ENCODE results near the gene CSMD2.

The CSMD2 gene

GRCh38 chr1:33826311-33826710, 338.7 kb downstream of the CSMD2 start:
- H3K9ac ChIP-seq (ENCODE audit: low read depth, low read length), result no peak overlapping the region
- no peaks in the 10 kb centered on the region for H3K4me1 ChIP-seq (ENCODE audit: insufficient read depth, low read length)
- no peak overlapping the region for H3K4me3 ChIP-seq (ENCODE audit: low read length)
- peaks cover 18% of the 10 kb centered on the region for H3K9me3 ChIP-seq (ENCODE audit: insufficient read depth, low read depth, low read length)
- no peaks in the 10 kb centered on the region for H3K27me3 ChIP-seq (ENCODE audit: insufficient read depth, low read length)
- no peak overlapping the region for H3K27ac ChIP-seq (ENCODE audit: low read depth, low read length)
- H3K36me3 ChIP-seq (ENCODE audit: insufficient read depth, low read length), result 0 out of 2 replicates have a peak, but pooled peaks cover 4% of the 10 kb centered on the region

DNA sequence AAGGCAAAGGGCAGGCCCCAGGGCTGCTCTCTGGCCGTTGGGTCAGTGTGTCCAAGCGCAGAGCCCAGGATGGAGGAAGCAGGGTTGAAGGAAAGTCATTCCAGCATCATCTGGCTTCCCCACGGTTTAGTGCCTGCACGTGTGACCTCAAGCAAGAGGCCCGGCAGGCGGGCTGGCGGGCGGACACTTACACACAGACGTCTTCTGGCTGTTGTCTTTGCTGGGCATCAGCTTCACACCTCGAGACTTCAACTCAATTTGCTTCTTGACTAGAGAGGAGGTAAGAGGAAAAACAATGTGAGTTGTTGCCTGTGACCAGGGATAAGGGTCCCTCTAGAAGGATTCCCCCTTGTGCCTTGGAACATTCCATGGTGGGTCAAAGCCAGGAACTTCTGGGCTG, 339.5 kb downstream of the CSMD2 start:
- H3K9ac ChIP-seq (ENCODE audit: low read depth, low read length), result no peak overlapping the region
- H3K4me1 ChIP-seq (ENCODE audit: insufficient read depth, low read length), result no peaks in the 10 kb centered on the region
- H3K36me3 ChIP-seq (ENCODE audit: insufficient read depth, low read length), result 0 out of 2 replicates have a peak, but pooled peaks cover 4% of the 10 kb centered on the region
- H3K27me3 ChIP-seq (ENCODE audit: insufficient read depth, low read length), result no peaks in the 10 kb centered on the region
- no peak overlapping the region for H3K4me3 ChIP-seq (ENCODE audit: low read length)
- H3K9me3 ChIP-seq (ENCODE audit: insufficient read depth, low read depth, low read length), result peaks cover 18% of the 10 kb centered on the region
- 95% methylated on average over 10 of the region's 10 CpGs for WGBS
- no peak overlapping the region for H3K27ac ChIP-seq (ENCODE audit: low read depth, low read length)

DNA sequence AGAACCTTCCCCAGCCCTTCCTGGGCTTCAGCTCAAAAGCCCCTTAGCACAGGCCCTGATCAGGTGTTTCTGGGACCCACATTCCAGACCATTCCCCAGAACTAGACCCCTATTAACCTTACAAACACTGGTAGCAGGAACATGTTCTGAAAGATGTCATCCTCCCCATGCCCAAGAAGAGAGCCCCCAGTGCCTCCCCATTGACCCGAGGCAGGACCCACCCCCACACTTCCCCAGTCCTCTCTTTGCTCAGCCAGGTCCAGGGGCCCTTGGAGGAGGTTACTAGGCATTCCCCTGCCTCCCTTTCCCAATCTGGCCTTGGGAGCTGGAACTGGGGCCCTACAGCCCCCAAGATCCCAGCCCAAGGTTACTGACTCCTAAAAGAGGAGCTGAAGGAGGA, 340.1 kb downstream of the CSMD2 start:
- Histone ChIP-seq H3K4me1 (ENCODE audit: insufficient read depth, low read length) (no peaks in the 10 kb centered on the region), H3K4me3 (ENCODE audit: low read length) (no peak overlapping the region), H3K27me3 (ENCODE audit: insufficient read depth, low read length) (no peaks in the 10 kb centered on the region), H3K36me3 (ENCODE audit: insufficient read depth, low read length) (0 out of 2 replicates have a peak, but pooled peaks cover 4% of the 10 kb centered on the region), H3K9ac (ENCODE audit: low read depth, low read length) (no peak overlapping the region), H3K27ac (ENCODE audit: low read depth, low read length) (no peak overlapping the region), H3K9me3 (ENCODE audit: insufficient read depth, low read depth, low read length) (peaks cover 18% of the 10 kb centered on the region)
- WGBS, result 85% methylated on average over 1 of the region's 1 CpG

DNA sequence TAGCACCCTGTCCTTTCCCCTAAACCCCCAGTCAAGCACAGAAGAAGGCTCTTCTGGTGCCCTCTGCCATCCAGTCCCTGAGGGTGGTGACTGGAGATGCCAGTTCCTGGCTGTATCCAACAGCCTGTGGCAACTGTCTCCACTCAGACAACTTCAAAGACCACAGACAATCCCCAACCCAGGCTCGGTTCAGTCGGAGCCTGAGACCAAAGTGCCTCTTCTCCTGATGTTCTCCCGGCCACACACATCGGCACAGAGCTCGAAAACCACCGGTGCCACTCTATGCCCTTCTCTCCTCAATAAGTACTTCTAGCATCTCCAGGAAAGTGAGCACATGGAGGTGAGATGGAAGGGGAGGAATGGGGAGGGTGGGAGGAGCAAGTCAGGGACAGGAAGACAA, 340.7 kb downstream of the CSMD2 start:
- H3K9me3 ChIP-seq (ENCODE audit: insufficient read depth, low read depth, low read length), result peaks cover 14% of the 10 kb centered on the region
- no peak overlapping the region for H3K9ac ChIP-seq (ENCODE audit: low read depth, low read length)
- no peaks in the 10 kb centered on the region for H3K4me1 ChIP-seq (ENCODE audit: insufficient read depth, low read length)
- no peak overlapping the region for H3K4me3 ChIP-seq (ENCODE audit: low read length)
- 99% methylated on average over 6 of the region's 6 CpGs for WGBS
- no peak overlapping the region for H3K27ac ChIP-seq (ENCODE audit: low read depth, low read length)
- H3K27me3 ChIP-seq (ENCODE audit: insufficient read depth, low read length), result no peaks in the 10 kb centered on the region
- H3K36me3 ChIP-seq (ENCODE audit: insufficient read depth, low read length), result 0 out of 2 replicates have a peak, but pooled peaks cover 4% of the 10 kb centered on the region

DNA sequence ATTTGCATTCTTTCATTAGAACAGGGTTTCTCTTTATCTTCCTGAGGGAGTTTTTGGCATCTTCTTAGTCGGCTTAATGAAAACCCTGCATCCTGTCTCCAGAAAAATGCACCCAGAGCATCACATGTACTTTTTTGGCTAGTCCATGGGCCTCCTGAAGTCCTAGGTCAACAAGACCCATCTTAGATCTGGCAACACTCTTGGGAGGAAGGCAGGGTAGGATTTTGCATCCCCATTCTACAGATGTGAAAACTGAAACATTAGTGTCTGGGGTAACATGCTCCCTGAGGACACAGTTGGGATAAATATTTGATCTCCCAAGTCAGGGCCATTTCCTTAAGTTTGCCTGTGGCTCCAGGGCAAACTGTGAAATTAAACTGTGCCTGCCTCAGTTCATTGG, 341.2 kb downstream of the CSMD2 start:
- Histone ChIP-seq H3K36me3 (ENCODE audit: insufficient read depth, low read length) (0 out of 2 replicates have a peak, but pooled peaks cover 4% of the 10 kb centered on the region), H3K9me3 (ENCODE audit: insufficient read depth, low read depth, low read length) (peaks cover 9% of the 10 kb centered on the region; the same call in 1 of the 2 replicates), H3K9ac (ENCODE audit: low read depth, low read length) (no peak overlapping the region), H3K27me3 (ENCODE audit: insufficient read depth, low read length) (no peaks in the 10 kb centered on the region), H3K27ac (ENCODE audit: low read depth, low read length) (no peak overlapping the region), H3K4me1 (ENCODE audit: insufficient read depth, low read length) (no peaks in the 10 kb centered on the region), H3K4me3 (ENCODE audit: low read length) (no peak overlapping the region)
- 87% methylated on average over 1 of the region's 1 CpG for WGBS

GRCh38 chr1:33823401-33823800, 341.6 kb downstream of the CSMD2 start:
- no peaks in the 10 kb centered on the region for H3K27me3 ChIP-seq (ENCODE audit: insufficient read depth, low read length)
- 100% methylated on average over 2 of the region's 2 CpGs for WGBS

GRCh38 chr1:33822396-33822795, 342.6 kb downstream of the CSMD2 start:
- Histone ChIP-seq H3K4me3 (ENCODE audit: low read length) (no peak overlapping the region), H3K9me3 (ENCODE audit: insufficient read depth, low read depth, low read length) (no peaks in the 10 kb centered on the region), H3K27me3 (ENCODE audit: insufficient read depth, low read length) (no peaks in the 10 kb centered on the region), H3K9ac (ENCODE audit: low read depth, low read length) (no peak overlapping the region), H3K36me3 (ENCODE audit: insufficient read depth, low read length) (0 out of 2 replicates have a peak, but pooled peaks cover 4% of the 10 kb centered on the region), H3K4me1 (ENCODE audit: insufficient read depth, low read length) (no peaks in the 10 kb centered on the region), H3K27ac (ENCODE audit: low read depth, low read length) (no peak overlapping the region)
- 94% methylated on average over 6 of the region's 6 CpGs for WGBS

More at GRCh38 chr1:33823401-33823800, 341.6 kb downstream of the CSMD2 start:
- Histone ChIP-seq H3K9me3 (ENCODE audit: insufficient read depth, low read depth, low read length) (0 out of 2 replicates have a peak, but pooled peaks cover 4% of the 10 kb centered on the region), H3K27ac (ENCODE audit: low read depth, low read length) (no peak overlapping the region), H3K4me3 (ENCODE audit: low read length) (no peak overlapping the region), H3K4me1 (ENCODE audit: insufficient read depth, low read length) (no peaks in the 10 kb centered on the region), H3K9ac (ENCODE audit: low read depth, low read length) (no peak overlapping the region), H3K36me3 (ENCODE audit: insufficient read depth, low read length) (0 out of 2 replicates have a peak, but pooled peaks cover 4% of the 10 kb centered on the region)

GRCh38 chr1:33821291-33821690, 343.7 kb downstream of the CSMD2 start:
- Histone ChIP-seq H3K36me3 (ENCODE audit: insufficient read depth, low read length) (0 out of 2 replicates have a peak, but pooled peaks cover 4% of the 10 kb centered on the region), H3K27me3 (ENCODE audit: insufficient read depth, low read length) (no peaks in the 10 kb centered on the region), H3K9ac (ENCODE audit: low read depth, low read length) (no peak overlapping the region), H3K4me1 (ENCODE audit: insufficient read depth, low read length) (no peaks in the 10 kb centered on the region), H3K4me3 (ENCODE audit: low read length) (no peak overlapping the region), H3K27ac (ENCODE audit: low read depth, low read length) (no peak overlapping the region), H3K9me3 (ENCODE audit: insufficient read depth, low read depth, low read length) (no peaks in the 10 kb centered on the region)
- WGBS, result 97% methylated on average over 6 of the region's 6 CpGs

GRCh38 chr1:33820804-33821203, 344.2 kb downstream of the CSMD2 start:
- H3K9me3 ChIP-seq (ENCODE audit: insufficient read depth, low read depth, low read length), result no peaks in the 10 kb centered on the region
- no peak overlapping the region for H3K9ac ChIP-seq (ENCODE audit: low read depth, low read length)
- H3K4me3 ChIP-seq (ENCODE audit: low read length), result no peak overlapping the region
- 0 out of 2 replicates have a peak, but pooled peaks cover 4% of the 10 kb centered on the region for H3K36me3 ChIP-seq (ENCODE audit: insufficient read depth, low read length)
- H3K27me3 ChIP-seq (ENCODE audit: insufficient read depth, low read length), result no peaks in the 10 kb centered on the region
- WGBS, result 95% methylated on average over 5 of the region's 5 CpGs
- no peak overlapping the region for H3K27ac ChIP-seq (ENCODE audit: low read depth, low read length)
- no peaks in the 10 kb centered on the region for H3K4me1 ChIP-seq (ENCODE audit: insufficient read depth, low read length)

DNA sequence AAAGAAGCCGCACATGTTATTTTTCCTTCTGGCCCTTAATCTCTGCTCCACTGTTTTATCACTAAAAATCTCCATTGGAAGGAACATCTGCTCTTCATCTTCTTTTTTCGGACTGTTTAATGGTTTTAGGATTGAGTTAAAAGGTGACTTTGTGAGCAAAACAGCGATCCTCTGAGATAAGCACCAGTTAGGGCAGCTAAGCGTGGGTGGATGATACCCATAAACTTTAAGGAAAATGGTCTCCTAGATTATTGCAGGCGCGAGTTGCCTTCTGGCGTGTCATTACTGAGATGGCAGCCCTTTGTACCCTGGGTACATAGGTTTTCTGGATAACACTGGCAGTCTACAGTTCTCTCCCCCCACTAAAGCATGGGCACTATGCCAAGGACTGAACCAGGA, 345.1 kb downstream of the CSMD2 start:
- H3K9me3 ChIP-seq (ENCODE audit: insufficient read depth, low read depth, low read length), result no peaks in the 10 kb centered on the region
- no peak overlapping the region for H3K9ac ChIP-seq (ENCODE audit: low read depth, low read length)
- no peaks in the 10 kb centered on the region for H3K27me3 ChIP-seq (ENCODE audit: insufficient read depth, low read length)
- WGBS, result 91% methylated on average over 7 of the region's 7 CpGs
- no peaks in the 10 kb centered on the region for H3K4me1 ChIP-seq (ENCODE audit: insufficient read depth, low read length)
- no peaks in the 10 kb centered on the region for H3K36me3 ChIP-seq (ENCODE audit: insufficient read depth, low read length)
- no peak overlapping the region for H3K4me3 ChIP-seq (ENCODE audit: low read length)
- H3K27ac ChIP-seq (ENCODE audit: low read depth, low read length), result no peak overlapping the region

DNA sequence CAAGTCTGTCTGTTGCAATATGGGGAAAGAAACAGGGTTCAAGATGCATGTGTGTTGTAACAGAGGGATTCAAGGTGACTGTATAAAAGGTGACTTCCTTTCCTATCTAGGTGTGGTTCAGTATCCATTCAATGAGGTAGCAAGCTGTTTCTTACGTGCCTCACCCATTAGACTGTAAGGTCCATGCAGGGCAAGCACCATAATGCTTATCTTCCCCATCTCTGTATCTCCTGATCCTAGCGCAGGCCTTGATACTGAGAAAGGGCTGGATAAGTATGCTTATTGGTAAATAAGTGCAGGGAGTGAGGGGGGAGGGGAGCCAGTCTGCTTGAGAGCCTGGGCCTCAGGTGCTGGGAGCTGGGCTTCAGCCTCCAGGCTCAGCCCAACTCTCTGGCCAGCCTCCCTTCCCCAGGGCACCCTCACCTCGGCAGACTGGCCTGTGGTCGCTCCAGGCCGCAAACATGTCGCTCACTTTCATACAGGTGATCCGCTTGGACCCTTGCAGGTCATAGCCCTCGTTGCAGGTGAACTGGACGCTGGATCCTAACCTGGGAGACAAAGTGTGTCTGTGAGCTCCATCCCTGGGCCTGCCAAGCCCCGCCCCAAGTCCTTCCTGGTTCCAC, 345.6 kb downstream of the CSMD2 start:
- H3K27ac ChIP-seq (ENCODE audit: low read depth, low read length), result no peak overlapping the region
- H3K4me3 ChIP-seq (ENCODE audit: low read length), result no peak overlapping the region
- H3K4me1 ChIP-seq (ENCODE audit: insufficient read depth, low read length), result no peaks in the 10 kb centered on the region
- H3K27me3 ChIP-seq (ENCODE audit: insufficient read depth, low read length), result no peaks in the 10 kb centered on the region
- no peak overlapping the region for H3K9ac ChIP-seq (ENCODE audit: low read depth, low read length)
- WGBS, result 95% methylated on average over 10 of the region's 10 CpGs
- H3K9me3 ChIP-seq (ENCODE audit: insufficient read depth, low read depth, low read length), result no peaks in the 10 kb centered on the region
- H3K36me3 ChIP-seq (ENCODE audit: insufficient read depth, low read length), result no peaks in the 10 kb centered on the region

- WGBS, result 99% methylated on average over 3 of the region's 3 CpGs
- no peak overlapping the region for H3K27ac ChIP-seq (ENCODE audit: low read depth, low read length)
- no peak overlapping the region for H3K4me3 ChIP-seq (ENCODE audit: low read length)
- H3K27me3 ChIP-seq (ENCODE audit: insufficient read depth, low read length), result no peaks in the 10 kb centered on the region
- H3K9ac ChIP-seq (ENCODE audit: low read depth, low read length), result no peak overlapping the region
- H3K9me3 ChIP-seq (ENCODE audit: insufficient read depth, low read depth, low read length), result no peaks in the 10 kb centered on the region
- no peaks in the 10 kb centered on the region for H3K4me1 ChIP-seq (ENCODE audit: insufficient read depth, low read length)
- H3K36me3 ChIP-seq (ENCODE audit: insufficient read depth, low read length), result no peaks in the 10 kb centered on the region
Measured at GRCh38 chr1:33818071-33818470, 347.0 kb downstream of the CSMD2 start.

All from HUES64 (cell line).